SHP77 treated with DMSO at 0.1 percent for 48 hours (cell line): ENCODE measurements around the gene LMAN2L.

Experiments used
- DNase-seq: peaks from one replicate; lab custom pipeline; 2025; lab: John Stamatoyannopoulos, UW

Gene LMAN2L

DNA sequence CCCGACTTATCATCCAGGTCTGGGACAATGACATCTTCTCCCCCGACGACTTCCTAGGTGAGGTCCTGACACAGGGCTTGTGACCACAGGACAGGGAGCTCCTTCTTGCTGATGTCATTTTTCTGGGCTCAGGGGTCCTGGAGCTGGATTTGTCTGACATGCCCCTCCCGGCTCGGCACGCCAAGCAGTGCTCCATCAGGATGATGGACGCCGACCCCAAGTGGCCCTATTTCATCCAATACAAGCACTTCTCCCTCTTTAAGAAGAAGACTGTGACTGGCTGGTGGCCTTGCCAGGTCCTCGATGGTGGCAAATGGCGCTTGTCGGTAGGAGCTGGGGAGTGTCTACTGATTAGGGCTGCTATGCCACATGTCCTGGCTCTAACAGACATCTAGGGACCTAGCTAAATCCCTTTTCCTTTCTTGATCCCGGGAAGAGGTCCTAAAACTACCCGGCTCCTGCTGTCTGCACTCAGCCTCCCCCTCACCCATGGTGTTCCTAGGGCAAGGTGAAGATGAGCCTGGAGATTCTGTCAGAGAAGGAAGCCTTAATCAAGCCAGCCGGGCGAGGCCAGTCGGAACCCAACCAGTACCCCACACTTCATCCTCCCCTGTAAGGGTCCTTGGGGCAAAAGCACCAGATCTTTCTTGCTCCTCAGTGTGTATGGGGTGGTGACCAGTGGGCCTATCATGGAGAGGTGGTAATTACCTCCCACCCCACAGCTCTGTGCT is 36.7 kb downstream of the LMAN2L start:
- no peak for DNase-seq

DNA sequence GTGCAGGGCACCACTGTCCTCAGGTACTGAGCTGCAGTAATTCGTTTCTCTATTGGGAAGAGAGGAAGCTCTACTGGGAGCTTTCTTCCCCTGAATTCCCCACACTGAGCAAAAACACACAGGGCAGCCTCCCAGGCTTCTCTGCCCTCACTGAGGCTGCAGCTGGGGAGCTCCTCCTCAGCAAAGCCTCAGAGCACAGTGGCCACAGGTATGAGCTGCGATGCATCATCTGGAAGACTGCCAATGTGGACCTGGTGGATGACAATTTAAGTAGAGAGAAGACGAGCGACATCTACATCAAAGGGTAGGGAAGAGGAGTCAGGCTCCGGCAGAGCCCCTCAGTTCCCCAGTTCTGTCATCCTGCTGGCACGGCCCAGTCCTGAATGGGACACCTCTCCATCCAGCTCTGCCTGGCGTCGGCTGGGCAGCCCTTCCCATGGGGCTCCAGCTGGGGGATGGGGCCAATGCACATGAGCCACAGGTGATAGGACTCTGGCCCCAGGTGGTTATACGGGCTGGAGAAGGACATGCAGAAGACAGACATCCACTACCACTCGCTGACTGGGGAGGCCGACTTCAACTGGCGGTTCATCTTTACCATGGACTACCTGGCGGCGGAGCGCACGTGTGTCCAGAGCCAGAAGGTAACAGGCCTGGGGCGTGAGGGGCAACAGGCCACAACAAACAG is 37.6 kb downstream of the LMAN2L start:
- no peak for DNase-seq

DNA sequence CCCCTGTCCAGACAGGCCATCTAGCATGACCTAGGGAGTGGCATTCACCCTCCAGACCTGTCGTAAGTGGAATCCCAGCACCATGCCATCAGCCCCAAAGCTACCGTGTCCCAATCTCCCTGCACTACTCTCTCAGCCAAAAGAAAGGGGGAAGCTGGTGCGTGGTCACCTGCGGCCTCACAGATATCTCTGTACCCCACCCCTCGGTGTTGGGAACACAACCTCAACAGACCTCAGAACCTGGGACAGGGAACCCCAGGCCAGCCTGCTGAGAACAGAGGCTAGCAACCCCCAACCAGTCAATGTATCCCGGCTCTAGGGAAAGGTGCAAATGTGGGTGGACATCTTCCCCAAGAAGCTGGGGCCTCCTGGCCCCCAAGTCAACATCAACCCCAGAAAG is 38.2 kb downstream of the LMAN2L start:
- DNase-seq: no peak

DNA sequence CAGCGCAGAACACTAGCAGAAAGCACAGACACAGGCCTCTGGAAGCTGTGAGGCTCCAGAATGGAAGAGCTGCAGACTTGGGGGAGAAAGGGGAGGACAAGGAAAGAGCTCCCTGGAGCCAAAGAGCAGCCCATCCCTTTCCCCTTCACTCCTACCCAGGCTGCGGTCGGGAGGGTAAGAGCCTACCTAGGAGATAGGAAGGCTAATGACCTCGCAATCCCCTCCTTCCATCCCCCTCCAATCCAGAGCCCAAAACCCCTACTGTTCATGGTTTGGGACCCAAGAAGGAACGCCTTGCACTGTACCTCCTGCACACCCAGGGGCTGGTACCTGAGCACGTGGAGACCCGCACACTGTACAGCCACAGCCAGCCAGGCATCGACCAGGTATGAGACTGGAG is 39.8 kb downstream of the LMAN2L start:
- DNase-seq: no peak

DNA sequence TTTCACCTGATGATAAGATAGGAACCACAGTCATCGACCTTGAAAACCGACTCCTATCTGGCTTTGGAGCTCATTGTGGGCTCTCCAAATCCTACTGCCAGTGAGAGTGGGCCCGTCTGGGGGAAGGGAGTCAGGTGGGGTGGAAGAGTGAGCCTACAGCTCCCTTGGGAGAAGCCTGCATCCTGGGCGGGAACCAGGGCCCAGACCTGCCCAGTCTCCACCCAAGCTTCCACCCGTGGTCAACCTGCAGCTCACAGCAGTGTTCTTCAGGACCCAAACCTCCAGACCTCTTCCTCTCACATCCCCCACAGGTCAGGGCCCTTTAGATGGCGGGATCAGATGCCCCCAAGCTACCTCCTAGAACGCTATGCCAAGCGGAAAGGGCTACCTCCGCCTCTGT is 40.2 kb downstream of the LMAN2L start:
- no peak for DNase-seq

DNA sequence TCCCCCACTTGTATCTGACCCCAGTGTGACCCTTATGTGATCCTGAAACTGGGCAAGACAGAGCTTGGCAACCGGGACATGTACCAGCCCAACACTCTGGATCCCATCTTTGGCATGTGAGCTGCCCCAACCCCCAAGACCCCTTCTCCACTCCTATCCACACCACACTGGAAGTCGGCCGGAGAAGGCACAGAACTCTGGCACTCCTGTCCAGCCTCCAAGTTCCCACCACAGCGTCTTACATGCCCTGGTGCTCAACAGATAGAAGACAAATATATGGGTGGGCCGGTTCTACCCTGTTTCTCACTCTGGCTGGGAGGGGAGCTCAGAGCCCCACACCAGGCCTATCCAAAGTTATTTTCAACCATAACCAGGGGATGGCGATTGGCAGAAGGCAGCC is 40.8 kb downstream of the LMAN2L start:
- no peak for DNase-seq

DNA sequence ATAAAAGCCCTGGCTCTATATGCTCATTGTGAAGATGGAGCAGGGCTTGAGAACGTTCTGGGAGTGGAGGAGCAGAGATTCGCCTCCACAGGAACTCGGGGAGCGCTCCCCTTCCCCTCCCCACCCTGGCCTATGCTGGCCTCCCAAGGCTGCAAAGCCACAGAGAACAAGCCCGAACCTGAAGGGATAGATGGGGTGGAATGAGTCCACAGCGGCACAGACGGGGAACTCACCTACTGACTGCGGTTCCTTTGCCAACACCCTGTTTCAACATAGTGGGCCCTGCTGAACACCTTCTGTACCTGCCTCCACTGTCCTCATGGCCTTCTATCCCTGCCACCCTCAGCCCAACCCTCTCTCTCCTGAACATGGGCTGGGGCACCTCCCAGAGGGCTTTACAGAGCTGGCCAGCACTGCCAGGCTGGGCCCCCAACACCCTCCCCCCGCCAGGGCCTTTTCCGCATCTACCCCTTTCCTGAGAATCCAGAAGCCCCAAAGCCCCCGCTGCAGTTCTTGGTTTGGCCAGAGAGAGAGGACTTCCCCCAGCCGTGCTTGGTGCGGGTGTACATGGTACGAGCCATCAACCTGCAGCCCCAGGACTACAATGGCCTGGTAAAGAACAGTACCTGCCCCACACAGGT is 41.5 kb downstream of the LMAN2L start:
- no peak for DNase-seq

DNA sequence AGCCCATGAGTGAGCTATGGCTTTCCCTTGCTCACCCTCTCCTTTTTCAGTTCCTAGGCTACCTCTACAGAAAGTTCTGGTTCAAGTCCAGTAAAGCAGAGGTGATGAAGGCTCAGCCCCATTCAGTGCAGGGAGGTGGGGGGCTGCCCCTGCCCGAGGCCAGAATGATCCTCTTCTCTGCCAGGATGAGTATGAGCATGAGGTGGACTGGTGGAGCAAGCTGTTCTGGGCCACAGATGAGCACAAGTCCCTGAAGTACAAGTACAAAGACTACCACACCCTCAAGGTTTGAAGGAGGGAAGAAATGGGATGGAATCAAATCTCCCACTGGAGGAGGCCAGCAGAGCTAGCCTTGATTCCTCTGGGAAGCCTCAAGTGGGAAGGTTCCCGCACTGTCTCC is 42.4 kb downstream of the LMAN2L start:
- no peak for DNase-seq

DNA sequence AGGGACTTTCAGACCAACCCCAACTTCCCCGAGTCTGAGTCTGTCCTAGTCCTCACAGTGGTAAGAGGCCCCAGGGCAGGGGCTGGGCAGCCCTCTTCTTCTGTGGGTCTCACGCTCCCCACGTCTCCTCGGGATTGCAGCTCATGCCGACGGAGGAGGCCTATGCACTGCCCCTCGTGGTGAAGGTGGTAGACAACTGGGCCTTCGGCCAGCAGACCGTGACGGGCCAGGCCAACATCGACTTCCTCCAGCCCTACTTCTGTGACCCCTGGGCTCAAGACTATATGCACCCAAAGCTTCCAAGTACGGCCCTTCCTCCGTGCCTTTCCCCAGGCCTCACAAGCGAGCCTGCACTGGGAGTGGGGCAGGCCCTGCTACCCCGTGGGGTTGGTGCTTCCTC is 44.3 kb downstream of the LMAN2L start:
- DNase-seq: no peak

DNA sequence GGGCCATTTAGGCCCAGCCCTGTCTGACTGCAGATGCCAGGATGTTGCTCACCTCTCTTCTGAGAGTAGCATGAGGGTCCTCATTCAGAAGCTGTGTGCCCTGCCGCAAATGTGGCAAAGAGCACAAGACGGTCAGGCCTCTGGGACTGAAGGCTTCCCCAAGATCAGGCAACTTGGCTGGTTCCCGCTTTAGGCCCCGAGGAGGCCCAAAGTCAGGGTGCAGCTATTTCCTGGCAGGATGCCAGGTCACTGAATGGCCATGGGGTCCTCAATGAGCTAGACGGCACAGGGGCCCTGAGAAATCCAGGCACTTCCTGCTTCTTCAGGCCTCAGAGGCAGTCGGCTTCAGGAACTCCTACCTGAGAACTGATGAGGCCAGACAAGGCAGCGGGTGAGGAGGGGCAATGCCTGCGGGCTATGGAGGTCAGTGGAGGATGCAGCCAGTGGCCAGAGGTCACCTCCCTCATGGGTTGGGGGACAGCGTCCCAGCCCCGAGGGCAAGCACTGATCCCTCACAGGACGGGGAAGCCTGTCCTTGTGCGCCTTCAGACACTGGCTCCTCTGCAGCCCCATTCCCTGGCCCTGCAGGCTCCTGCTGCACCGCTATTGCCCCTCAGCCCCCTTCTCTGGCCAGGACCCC is 44.9 kb downstream of the LMAN2L start:
- no peak for DNase-seq

DNA sequence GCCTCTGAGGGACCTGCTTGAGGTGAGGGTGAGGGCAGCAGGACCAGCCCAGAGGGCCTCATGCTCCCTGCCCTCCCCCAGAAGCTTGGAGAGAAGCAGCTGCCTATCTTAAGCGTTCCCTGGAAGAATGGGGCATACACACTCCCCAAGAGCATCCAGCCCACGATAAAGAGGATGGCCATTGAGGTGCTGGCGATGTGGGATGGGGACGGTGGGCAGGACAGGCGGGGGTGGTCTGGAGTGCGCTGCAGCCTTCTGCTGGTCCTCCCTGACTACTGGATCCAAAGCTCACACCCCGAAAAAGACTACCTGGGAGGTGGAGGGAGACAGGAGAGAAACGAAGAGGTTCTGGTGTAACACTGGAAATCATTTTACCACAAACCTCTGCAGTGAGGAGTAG is 45.6 kb downstream of the LMAN2L start:
- DNase-seq: no peak

DNA sequence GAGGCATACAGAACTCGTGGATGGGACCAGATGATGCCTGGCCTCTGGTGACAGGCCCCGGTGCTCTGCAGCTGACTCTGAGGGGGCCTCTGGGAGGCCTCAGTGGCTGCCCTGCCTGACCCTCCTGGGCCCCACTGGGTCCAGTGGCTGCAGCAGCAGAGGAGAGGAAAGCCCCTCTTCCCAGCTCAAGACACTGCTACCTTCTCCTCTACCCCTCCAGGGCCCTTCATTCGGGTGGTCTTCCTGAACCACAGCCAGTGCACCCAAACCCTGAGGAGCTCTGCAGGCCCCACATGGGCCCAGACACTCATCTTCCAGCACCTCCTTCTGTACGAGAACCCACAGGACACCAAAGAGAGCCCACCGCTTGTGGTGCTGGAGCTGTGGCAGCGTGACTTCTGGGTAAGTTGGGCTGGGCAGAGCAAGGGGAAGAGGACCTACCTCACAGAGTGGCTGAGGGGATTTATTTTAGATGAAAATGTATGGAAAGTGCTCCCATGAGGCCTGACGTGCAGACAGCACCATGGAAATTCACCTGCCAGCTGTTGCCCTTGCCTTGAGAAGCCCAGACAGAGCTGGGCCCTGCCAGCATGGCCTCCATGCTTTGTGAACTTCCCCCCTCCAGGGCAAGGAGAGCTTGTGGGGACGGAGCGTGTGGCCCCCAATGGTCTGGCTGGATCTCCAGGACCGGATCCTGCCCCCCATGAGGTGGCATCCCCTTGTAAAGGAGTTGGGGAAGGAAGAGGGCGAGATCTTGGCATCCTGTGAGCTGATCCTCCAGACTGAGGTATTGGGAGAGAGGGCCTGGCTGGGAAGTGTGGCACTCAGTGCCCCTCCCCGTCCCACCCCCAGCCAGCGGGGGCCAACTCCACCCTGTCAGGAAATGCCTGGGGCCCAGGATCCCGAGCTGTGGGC is 46.3 kb downstream of the LMAN2L start:
- DNase-seq: no peak

DNA sequence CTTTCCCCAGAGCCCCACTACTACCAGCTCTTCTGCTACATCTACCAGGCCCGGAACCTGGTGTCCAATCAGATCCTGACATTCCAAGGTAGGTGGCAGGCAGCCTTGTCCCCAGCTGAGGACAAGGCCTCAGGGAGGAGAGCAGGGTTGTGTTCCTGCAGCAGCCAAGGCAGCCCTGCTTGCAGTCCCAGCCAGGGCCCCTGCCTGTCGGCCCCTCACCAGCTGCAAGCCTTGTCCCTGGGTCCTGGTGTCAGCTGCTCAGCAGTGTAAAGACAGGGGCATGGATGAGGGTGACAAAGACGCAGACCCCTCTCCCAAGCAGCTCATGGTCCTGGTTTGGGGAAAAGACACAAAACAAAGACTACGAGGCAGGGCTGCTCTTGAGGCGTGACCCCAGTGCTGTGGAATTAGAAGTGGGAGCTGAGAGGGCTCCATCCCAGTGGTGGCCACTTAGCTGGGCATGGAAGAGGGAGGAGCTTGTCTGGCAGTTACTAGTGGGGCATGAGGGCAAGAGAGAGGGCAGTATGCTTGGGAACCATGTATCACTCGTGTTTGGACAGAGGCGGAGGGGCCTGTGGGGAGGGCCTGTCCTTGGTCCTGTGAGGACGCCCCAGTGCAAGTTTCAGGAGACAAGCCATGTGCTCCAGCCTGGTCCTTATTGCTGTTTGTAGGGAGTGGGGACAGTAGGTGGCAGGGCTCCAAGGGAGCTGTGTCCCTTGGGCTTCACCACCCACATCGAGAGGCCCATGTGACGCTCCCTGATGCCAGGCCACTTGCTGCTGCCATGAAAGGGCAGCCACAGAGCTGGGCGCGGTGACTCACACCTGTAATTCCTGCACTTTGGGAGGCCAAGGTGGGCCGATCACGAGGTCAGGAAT is 47.5 kb downstream of the LMAN2L start:
- no peak for DNase-seq

DNA sequence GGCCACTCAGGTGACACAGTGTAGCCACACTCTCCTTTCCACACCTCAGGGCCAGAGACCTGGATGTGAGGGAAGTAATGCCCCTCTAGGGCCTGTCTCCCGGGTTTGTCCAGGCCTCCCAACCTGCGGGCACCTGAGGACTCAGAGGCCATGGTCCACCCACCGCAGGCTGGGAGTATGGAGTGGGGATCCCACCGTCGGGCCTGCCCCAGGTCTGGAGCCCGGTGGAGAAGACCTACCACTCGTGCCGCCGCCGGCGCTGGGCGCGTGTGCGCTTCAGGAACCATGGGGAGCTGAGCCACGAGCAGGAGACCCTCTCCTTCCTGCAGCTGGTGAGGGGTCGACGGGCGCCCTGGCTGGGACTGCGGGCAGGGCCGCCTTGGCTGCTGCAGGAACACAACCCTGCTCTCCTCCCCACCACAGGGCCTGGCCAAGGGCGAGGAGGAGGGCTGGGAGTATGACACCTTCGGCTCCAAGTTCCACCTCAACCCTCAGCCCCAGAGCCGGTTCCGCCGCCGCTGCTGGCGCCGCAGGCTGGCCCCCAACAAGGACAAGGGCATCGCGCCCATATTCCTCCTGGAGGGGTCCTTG is 48.7 kb downstream of the LMAN2L start:
- DNase-seq: no peak

DNA sequence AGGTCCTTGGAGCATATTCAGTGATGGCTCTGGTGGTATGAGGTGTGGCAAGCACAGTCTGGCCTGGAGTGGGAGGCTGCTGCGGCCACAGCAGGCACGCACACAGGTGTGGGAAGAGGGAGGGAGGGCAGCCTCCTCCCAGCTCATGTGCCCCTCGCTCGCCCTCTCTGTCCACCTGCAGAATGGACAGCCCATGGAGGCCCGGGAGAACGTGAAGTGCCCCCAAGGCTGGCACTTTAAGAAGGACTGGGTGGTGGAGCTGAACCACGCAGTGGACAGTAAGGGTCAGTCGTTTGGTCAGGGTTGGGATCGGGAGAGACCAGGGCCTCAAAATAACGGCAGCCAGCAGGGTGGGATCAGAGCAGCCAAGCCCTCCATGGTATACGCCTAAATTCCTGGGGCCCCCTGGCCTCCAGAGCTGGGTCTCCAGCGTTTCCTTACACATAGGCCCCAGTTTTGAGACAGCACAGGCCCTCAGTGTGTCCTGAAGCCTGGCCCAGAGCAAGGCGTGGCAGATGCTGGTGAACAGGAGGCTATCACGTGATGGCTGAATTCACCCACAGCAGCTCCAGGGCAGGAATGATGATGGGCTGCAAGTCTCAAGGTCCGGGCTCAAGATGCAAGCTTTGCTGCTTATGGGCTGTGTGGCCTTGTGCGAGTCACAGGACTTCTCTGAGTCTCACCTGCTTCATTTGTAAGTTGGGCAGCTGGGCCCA is 49.4 kb downstream of the LMAN2L start:
- no peak for DNase-seq

DNA sequence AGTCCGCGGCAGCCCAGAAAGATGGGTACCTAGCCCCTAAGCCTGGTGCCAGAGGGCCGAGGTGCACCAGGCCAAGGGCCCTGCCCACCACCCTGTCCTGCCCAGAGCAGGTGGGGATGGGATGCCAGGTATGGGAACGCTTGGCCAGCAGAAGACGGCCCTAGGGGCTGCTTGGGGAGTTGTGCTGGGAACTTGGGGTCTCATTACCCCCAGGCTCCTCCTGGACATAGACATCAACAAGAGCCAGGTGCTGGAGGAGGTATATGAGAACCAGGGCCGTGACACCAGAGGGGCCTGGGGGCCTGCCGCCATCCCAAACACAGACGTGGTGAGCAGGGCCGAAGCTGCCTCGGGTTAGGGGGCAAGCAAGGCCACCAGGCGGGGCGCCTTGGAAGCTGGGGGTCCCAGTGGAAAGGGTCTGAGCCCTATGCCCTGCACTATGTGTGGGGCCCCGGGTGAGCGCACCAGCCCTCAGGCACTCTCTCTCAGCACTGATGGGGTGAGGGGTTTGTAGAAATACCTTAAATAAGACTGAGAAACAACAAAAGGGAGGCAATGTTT is 50.4 kb downstream of the LMAN2L start:
- DNase-seq: no peak

DNA sequence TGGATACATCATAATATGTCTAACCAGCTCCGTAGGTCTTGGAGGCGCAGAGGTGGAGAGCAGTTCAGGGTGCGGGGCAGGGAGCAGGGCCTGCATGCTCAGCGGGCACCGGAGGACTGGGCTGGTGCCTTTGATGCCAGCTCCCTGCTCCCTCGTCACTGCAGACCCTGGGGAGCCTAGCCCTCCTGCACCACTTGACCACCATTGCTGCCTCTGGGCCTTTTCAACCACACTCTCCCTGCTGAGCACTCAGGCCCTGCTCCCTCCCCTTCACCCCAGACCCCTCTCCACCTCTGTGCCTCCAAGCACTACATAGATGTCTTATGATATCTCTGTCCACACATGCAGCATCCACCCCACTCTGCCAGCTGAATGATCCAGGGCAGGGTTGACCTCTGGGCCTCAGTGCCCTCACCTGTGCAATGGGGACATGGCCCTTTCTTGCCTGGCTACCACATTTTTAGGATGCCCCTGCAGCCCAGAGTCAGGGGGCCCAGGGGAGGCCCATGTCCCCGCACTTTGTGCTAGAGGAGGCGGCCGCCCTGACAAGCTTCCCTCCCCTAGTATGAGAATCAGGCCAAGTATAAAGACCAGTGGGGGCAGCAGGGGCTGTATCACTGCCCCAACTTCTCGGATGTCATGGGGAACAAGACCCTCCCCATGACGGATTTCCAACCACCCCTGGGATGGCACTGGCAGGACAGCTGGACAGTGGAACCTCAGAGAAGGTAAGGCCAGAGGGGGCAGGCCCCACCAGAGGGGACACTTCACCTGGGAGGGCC is 51.0 kb downstream of the LMAN2L start:
- DNase-seq: no peak
